GM10248 (cell line): ENCODE data around the gene SCRT2.
"Not testable (repeated sequence)": the region's sequence is repeated elsewhere in the genome, so short reads cannot be mapped to it uniquely, and the experiment has no call there.

Experiments
- CTCF ChIA-PET: fragments of 300-600 bp; sonication (Branson Sonifier 250); formaldehyde crosslinking; extraction: SDS; loops from one replicate; lab custom pipeline; 2021; ENCODE audit warnings: antibody characterized with exemption; lab: Yijun Ruan, JAX
- POLR2A ChIA-PET: fragments of 350-650 bp; sonication (Branson Sonifier 250); formaldehyde crosslinking; extraction: SDS; loops from one replicate; lab custom pipeline; 2020; ENCODE audit warnings: antibody characterized with exemption; lab: Yijun Ruan, JAX
- DNase-seq: peaks from one replicate; pipeline ENCODE4 v3.0.0; 2012; ENCODE audit errors: extremely low spot score
- TF ChIP-seq, protein P1 (sequence below): IDR thresholded peaks from 2 replicates; pipeline ENCODE4 v1.5.1; 2012; ENCODE audit warnings: mild to moderate bottlenecking, low read depth; ENCODE audit errors: extremely low read depth, missing control alignments, control extremely low read depth

The SCRT2 gene

GRCh38 chr20:675453-676314 lies at the start of gene SCRT2:
Gene SCRT2, minus strand, starts transcription at chr20:675802. Its CDS starts 201 bp downstream, at chr20:675601.
- POLR2A ChIA-PET = no interaction called here
- TF ChIP-seq, protein P1, sequence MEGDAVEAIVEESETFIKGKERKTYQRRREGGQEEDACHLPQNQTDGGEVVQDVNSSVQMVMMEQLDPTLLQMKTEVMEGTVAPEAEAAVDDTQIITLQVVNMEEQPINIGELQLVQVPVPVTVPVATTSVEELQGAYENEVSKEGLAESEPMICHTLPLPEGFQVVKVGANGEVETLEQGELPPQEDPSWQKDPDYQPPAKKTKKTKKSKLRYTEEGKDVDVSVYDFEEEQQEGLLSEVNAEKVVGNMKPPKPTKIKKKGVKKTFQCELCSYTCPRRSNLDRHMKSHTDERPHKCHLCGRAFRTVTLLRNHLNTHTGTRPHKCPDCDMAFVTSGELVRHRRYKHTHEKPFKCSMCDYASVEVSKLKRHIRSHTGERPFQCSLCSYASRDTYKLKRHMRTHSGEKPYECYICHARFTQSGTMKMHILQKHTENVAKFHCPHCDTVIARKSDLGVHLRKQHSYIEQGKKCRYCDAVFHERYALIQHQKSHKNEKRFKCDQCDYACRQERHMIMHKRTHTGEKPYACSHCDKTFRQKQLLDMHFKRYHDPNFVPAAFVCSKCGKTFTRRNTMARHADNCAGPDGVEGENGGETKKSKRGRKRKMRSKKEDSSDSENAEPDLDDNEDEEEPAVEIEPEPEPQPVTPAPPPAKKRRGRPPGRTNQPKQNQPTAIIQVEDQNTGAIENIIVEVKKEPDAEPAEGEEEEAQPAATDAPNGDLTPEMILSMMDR = no peak
- CTCF ChIA-PET = interaction anchor here (1.8 to 4.9 kb wide), 2 partner anchors 9 to 113 kb away, joined by 4 to 23 read pairs; no protein-coding TSS in a partner anchor
- peak; percentile 78 for DNase-seq

DNA sequence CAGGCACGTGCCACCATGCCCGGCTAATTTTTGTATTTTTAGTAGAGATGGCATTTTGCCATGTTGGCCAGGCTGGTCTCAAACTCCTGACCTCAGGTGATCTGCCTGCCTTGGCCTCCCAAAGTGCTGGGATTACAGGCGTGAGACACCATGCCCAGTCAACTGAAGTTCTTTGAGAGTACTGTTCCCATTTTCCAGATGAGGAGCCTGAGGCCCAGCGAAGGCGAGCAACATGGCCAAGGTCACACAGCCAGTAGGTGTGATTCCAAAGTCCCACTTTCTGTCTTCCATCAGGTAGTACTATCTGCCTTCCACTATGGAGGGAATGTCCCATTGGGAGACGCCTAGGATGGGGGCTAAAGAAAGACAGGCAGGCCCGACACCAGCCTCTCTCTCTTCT lies 49.2 kb upstream of the SCRT2 start:
- CTCF ChIA-PET, POLR2A ChIA-PET, DNase-seq: not testable (repeated sequence)

DNA sequence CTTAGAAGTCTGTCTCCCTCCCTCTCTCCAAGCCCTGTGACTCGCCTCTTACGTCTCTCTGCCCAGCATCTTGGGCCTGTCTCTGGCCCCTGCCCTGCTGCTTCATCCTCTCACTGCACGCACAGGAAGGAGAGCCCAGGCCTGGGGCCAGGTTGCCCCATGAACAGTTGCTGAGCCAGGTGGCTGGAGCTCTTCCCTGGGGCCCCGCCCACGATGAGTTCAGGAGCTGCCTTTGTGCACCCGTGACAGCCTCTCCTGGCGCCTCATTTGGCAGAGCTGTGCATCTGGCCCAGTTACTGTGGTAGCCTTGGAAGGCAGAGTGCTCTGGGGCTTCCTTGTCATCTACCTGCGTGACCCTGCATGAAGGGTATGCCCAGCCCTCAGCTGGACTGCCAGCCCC lies 48.2 kb upstream of the SCRT2 start:
- TF ChIP-seq, protein P1 = no peak
- no peak for DNase-seq
- ChIA-PET CTCF (interaction anchor here (1.5 kb wide), 1 partner anchor 56 kb away, joined by 6 read pairs; no protein-coding TSS in a partner anchor), POLR2A (no interaction called here)

GRCh38 chr20:722822-723644 lies 47.4 kb upstream of the SCRT2 start:
- TF ChIP-seq, protein P1 = no peak
- no peak for DNase-seq
- ChIA-PET CTCF (interaction anchor here (1.5 kb wide), 1 partner anchor 56 kb away, joined by 6 read pairs; no protein-coding TSS in a partner anchor), POLR2A (no interaction called here)

- TF ChIP-seq, protein P1 = no peak
- CTCF ChIA-PET = no interaction called here
- POLR2A ChIA-PET = no interaction called here
- no peak for DNase-seq
Measured at GRCh38 chr20:721876-722275, 46.3 kb upstream of the SCRT2 start.

GRCh38 chr20:719816-720215 lies 44.2 kb upstream of the SCRT2 start:
- ChIA-PET POLR2A (no interaction called here), CTCF (no interaction called here)
- DNase-seq = no peak
- TF ChIP-seq, protein P1 = no peak

DNA sequence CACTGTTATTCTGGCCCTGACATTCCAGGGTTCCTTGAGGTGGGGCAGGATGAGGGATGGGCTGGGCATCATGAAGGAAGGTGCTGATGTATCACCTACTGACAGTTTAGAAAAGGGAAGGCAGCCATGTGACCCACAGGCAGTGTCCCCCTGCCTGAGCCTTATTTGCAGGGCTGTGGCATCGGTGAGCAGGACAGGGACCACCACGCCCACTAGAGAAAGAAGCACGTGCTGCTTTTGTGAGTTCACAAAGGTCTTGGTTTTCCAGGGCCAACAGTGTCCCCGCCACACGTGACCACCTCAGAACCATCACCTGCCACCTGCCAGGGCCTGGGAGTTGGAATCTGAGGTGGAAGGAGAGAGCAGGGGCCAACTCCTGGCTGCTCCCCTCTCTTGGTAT lies 43.5 kb upstream of the SCRT2 start:
- no peak for DNase-seq
- CTCF ChIA-PET = no interaction called here
- TF ChIP-seq, protein P1 = no peak
- POLR2A ChIA-PET = no interaction called here
